ENCODE data around the gene NLRP1. TPM values are rescaled to one million over a fixed set of nuclear protein-coding genes. Genes with fewer than 3 reads are reported as not detected.

Gene NLRP1
- total RNA-seq, 1 experiment from 2014 or later, result 2.5 TPM

DNA sequence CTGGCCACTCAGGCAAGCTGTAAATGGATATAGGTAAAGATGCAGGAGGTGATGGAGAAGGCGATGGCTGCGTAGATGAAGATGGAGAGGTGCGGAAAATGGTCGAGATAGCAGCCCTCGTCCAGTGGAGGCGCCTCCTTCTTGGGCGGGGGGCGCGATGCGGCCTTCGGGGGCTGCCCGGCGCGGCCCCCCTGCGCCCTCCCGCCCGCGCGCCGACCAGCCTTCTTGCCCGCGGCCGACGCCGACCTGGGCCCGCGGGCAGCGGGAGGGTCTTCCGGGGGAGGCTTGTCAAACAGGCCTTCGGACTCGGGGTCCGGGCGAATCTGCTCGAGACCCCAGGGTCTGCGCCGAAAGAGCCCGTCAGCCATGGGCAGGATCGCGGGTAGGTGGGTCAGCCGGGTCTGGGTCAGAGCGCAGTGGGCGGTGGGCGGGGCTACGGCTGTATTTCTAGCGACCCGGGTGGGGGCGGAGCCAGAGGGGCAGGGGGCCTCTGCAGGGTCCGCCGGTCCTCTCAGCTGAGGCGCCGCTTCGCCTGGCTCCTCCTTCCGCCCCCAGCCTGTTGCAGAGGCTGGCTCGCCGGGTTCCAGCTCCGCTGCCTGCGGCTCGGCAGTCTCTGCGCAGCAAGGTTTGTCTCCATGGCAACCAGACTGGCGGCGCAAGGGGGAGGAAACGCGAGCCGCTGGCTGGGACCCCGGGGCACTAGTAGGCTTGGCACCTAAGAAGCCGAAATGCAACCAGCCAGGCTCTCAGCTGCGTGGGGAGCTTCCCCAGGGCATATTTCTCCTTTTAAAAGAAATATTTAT is 83.5 kb downstream of the NLRP1 start:
- peak overlapping the region; percentile 56 for H3K4me3 ChIP-seq (ENCODE audit: insufficient read depth, low read depth, low read length)
- peaks cover 28% of the 10 kb centered on the region for H3K27me3 ChIP-seq (ENCODE audit: control insufficient read depth, insufficient read depth, low read length)
- H3K36me3 ChIP-seq (replicated peaks; ENCODE audit: control insufficient read depth, insufficient read depth, low read length), result no peaks in the 10 kb centered on the region
- DNase-seq, result peak; percentile 99

DNA sequence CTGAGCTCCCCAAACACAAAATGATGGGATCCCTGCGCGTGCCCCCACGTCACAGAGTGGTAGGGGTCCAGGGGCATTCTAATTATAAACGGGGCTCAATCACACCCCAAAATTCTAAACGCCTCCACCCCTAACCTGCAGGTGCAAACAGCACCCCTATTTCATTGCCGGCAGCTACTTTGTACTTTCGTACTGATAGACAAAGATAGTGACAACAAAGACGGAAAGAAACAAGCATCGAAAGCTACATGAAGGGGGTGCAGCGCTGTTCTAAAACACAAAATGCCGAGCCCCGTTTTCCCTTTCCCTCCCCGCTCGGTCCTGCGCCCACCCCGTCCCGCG is 84.1 kb downstream of the NLRP1 start:
- peaks cover 28% of the 10 kb centered on the region for H3K27me3 ChIP-seq (ENCODE audit: control insufficient read depth, insufficient read depth, low read length)
- peak overlapping the region; percentile 56 for H3K4me3 ChIP-seq (ENCODE audit: insufficient read depth, low read depth, low read length)
- no peaks in the 10 kb centered on the region for H3K36me3 ChIP-seq (replicated peaks; ENCODE audit: control insufficient read depth, insufficient read depth, low read length)
- no peak for DNase-seq

DNA sequence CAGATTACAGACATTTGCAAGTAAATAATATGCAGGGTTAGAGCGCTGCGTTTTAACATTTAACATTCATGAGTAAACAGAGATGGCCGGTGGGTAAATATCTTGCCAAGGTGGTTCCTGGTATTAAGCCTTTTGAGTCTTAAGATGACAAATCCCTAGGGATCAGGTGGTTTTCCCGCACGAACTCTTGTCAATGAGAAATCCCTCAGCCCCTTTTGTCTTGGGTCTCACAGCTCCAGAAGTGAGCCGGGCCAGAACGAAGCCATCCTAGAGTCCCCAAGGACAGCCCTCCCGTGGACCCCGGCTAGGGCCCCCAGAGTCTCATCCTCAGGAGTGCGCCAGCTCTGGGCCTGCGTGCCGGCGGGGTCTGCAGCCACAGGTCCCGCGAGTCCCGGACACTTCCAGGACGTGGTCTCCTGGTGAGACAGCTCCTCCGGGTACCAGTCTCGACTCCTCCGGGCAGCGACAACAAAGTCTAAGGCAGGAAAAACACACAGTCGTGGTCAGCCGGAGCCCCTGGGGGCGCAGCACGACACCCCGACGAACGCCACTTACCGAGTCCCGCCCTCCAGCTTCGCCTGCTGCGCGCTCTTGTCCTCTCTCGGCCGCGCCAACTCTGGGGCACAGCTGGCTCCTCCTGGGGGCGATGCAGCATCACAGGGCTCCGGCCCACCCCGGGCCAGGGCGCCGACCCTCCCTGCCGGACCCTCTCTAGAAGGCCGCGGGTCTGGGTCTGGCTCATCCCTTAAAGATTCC is 84.7 kb downstream of the NLRP1 start:
- no peaks in the 10 kb centered on the region for H3K36me3 ChIP-seq (replicated peaks; ENCODE audit: control insufficient read depth, insufficient read depth, low read length)
- peaks cover 28% of the 10 kb centered on the region for H3K27me3 ChIP-seq (ENCODE audit: control insufficient read depth, insufficient read depth, low read length)
- peak overlapping the region; percentile 56 for H3K4me3 ChIP-seq (ENCODE audit: insufficient read depth, low read depth, low read length)
- DNase-seq, result peak; percentile 78

- peaks cover 11% of the 10 kb centered on the region for H3K36me3 ChIP-seq (replicated peaks; ENCODE audit: control insufficient read depth, insufficient read depth, low read length)
- H3K4me3 ChIP-seq (ENCODE audit: insufficient read depth, low read depth, low read length), result no peak overlapping the region
- no peaks in the 10 kb centered on the region for H3K27me3 ChIP-seq (ENCODE audit: control insufficient read depth, insufficient read depth, low read length)
- DNase-seq, result no peak
These were observed 91.3 kb downstream of the NLRP1 start for GRCh38 chr17:5492970-5493369.

- Histone ChIP-seq H3K27me3 (ENCODE audit: control insufficient read depth, insufficient read depth, low read length) (no peaks in the 10 kb centered on the region), H3K36me3 (replicated peaks; ENCODE audit: control insufficient read depth, insufficient read depth, low read length) (peaks cover 16% of the 10 kb centered on the region), H3K4me3 (ENCODE audit: insufficient read depth, low read depth, low read length) (no peak overlapping the region)
- DNase-seq, result no peak
These were observed 95.6 kb downstream of the NLRP1 start for GRCh38 chr17:5488752-5489151.

DNA sequence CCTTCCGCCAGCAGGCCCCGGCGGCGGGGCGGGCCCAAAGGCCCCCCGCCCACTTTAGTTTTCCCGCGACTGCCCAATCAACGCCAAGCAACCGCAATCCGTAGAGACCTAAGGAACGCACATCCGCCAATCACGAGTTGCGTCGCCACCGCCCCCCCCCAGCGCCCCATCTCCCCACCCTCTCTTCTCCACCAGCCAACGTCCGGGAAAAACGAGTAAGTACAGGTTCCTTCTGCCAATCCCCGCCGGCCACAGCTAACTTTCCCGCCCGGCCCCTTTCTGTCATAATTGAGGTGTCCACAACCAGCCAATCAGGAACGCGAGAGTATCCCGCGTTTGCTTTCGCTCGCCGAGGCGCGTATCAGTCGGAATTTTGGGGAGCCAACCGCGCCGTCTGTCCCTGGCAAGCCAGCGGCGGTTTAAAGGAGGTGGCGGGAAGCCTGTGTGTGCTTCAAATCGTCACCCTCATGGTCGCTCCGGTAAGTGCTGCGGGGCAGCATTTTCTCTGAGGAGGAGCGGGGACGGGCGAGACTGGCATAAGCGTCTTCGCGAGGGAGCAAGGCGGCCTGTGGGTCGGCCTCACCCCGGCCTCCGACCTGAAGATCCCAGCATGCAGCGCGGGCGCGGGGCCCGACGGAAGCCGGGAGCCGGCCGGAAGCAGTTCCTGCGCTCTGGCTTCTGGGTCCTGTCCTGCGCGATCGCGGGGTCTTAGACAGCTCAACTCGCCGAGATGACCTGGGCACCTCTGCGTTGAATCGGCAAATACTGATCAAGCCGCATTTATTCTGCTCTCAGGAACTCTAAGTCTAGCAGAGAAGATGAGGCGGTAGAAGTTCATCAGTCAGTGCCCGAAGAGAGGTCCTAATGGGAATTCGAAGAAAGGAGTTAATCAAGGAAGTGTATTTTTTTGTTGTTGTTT is 97.8 kb downstream of the NLRP1 start, which contains the start of gene MIS12:
TSS of gene MIS12 (plus strand) at position 361 of the 919 bp plus-strand sequence. CDS start 2,297 bp downstream, outside the sequence.
- peaks cover 18% of the 10 kb centered on the region for H3K36me3 ChIP-seq (replicated peaks; ENCODE audit: control insufficient read depth, insufficient read depth, low read length)
- peak; percentile 98 for DNase-seq
- peak within 1 kb of the TSS; percentile 89 for H3K4me3 ChIP-seq (ENCODE audit: insufficient read depth, low read depth, low read length)
- H3K27me3 ChIP-seq (ENCODE audit: control insufficient read depth, insufficient read depth, low read length), result no peaks in the 10 kb centered on the region

- H3K4me3 ChIP-seq (ENCODE audit: insufficient read depth, low read depth, low read length), result peak within 1 kb of the TSS; percentile 89
- no peaks in the 10 kb centered on the region for H3K27me3 ChIP-seq (ENCODE audit: control insufficient read depth, insufficient read depth, low read length)
- peaks cover 20% of the 10 kb centered on the region for H3K36me3 ChIP-seq (replicated peaks; ENCODE audit: control insufficient read depth, insufficient read depth, low read length)
- peak; percentile 80 for DNase-seq
These were observed 98.8 kb downstream of the NLRP1 start, which contains the start of gene DERL2 for GRCh38 chr17:5485270-5486205. TSS of gene DERL2 (minus strand) at chr17:5486178. CDS start at chr17:5486161, 17 bp downstream.

DNA sequence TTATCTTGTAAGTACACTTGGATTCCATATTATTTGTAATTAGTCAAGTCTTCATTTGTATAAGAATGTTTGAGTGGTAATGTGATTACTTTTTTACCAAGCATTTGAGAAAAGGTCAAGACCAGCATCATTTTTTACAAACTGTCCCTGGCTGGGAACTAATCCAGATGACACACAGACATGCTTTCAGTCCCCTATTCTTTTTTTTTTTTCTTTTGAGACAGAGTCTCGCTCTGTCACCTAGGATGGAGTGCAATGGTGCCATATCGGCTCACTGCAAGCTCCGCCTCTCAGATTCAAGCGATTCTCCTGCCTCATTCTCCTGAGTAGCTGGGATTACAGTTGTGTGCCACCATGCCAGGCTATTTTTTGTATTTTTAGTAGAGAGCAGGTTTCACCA is 102.9 kb downstream of the NLRP1 start:
- no peak overlapping the region for H3K4me3 ChIP-seq (ENCODE audit: insufficient read depth, low read depth, low read length)
- no peaks in the 10 kb centered on the region for H3K27me3 ChIP-seq (ENCODE audit: control insufficient read depth, insufficient read depth, low read length)
- peaks cover 29% of the 10 kb centered on the region for H3K36me3 ChIP-seq (replicated peaks; ENCODE audit: control insufficient read depth, insufficient read depth, low read length)
- DNase-seq, result no peak

- Histone ChIP-seq H3K4me3 (ENCODE audit: insufficient read depth, low read depth, low read length) (no peak overlapping the region), H3K36me3 (replicated peaks; ENCODE audit: control insufficient read depth, insufficient read depth, low read length) (peaks cover 29% of the 10 kb centered on the region), H3K27me3 (ENCODE audit: control insufficient read depth, insufficient read depth, low read length) (no peaks in the 10 kb centered on the region)
- no peak for DNase-seq
These were observed 103.3 kb downstream of the NLRP1 start for GRCh38 chr17:5480962-5481361.

DNA sequence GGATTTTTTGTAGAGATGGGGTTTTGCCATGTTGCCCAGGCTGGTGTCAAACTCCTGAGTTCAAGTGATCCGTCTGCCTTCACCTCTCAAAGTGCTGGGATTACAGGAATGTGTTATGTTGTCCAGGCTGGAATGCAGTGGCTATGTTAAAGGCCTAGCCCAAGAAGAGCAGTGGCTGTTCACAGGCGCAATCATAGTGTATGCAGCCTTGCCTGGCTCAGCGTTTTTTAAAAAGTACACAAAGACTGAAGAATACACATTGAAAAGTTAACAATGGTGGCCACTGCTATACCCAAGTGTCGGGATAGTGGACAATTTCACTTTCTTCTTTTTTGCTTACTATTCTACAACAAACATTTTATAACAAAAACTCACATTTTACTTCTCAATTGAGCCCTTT is 105.3 kb downstream of the NLRP1 start:
- H3K27me3 ChIP-seq (ENCODE audit: control insufficient read depth, insufficient read depth, low read length), result no peaks in the 10 kb centered on the region
- no peak for DNase-seq
- no peak overlapping the region for H3K4me3 ChIP-seq (ENCODE audit: insufficient read depth, low read depth, low read length)
- peaks cover 25% of the 10 kb centered on the region for H3K36me3 ChIP-seq (replicated peaks; ENCODE audit: control insufficient read depth, insufficient read depth, low read length)

DNA sequence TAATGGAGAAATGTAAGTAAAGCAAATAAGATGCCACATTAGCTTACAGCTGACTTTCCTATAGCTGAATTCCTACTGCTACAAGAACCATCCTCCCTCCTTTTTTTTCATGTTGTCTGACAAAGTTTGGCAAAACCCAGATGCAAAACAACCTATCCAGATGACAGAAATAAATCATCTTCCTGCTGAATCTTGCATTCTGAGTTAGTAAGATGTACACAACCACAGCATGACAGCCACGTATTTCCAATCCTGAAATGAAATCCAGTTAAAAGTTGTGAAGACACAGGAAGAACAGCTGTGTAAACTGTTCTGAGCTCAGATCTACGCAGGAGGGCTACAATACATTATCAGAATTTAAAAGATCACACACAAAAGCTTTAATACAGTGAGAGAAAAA is 110.4 kb downstream of the NLRP1 start:
- H3K27me3 ChIP-seq (ENCODE audit: control insufficient read depth, insufficient read depth, low read length), result no peaks in the 10 kb centered on the region
- H3K4me3 ChIP-seq (ENCODE audit: insufficient read depth, low read depth, low read length), result no peak overlapping the region
- DNase-seq, result no peak
- H3K36me3 ChIP-seq (replicated peaks; ENCODE audit: control insufficient read depth, insufficient read depth, low read length), result peaks cover 9% of the 10 kb centered on the region

- H3K27me3 ChIP-seq (ENCODE audit: control insufficient read depth, insufficient read depth, low read length), result no peaks in the 10 kb centered on the region
- H3K4me3 ChIP-seq (ENCODE audit: insufficient read depth, low read depth, low read length), result no peak overlapping the region
- peaks cover 4% of the 10 kb centered on the region for H3K36me3 ChIP-seq (replicated peaks; ENCODE audit: control insufficient read depth, insufficient read depth, low read length)
- no peak for DNase-seq
These were observed 111.8 kb downstream of the NLRP1 start for GRCh38 chr17:5472511-5472910.

DNA sequence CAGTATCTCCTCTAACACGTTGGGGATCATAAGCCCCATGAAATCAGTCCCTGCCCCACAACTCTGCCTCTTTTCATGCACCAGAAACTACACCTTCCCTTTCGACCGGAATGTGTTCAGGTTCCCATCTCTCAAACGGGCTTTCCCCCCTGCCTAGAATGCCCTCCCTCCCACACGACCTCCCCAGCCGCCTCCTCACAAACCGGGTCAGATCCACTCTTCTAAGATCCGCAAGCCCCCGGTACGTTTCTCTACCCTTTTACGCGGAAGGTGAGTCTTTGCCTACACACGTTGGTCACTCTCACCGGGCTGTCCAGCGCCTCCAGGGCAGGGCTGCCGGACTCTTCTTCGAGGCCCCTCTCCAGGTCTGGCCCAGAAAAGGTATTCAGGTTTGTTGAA is 116.2 kb downstream of the NLRP1 start:
- no peaks in the 10 kb centered on the region; the same call in 1 of the 2 replicates for H3K36me3 ChIP-seq (replicated peaks; ENCODE audit: control insufficient read depth, insufficient read depth, low read length)
- peak; percentile 49 for DNase-seq
- H3K4me3 ChIP-seq (ENCODE audit: insufficient read depth, low read depth, low read length), result peak overlapping the region; percentile 98
- H3K27me3 ChIP-seq (ENCODE audit: control insufficient read depth, insufficient read depth, low read length), result no peaks in the 10 kb centered on the region

Measured in H7 (cell line).